A673 (cell line): ENCODE measurements around the gene AFG1L. TPM values are rescaled to one million over a fixed set of nuclear protein-coding genes. Genes with fewer than 3 reads are reported as not detected.

Source experiments
- BruUV-seq: library from RNA; stranded (reverse); fragments of 400-500 nt; replicated peaks from 2 replicates; lab custom pipeline; 2021; lab: Mats Ljungman, UMichigan
- CTCF ChIA-PET: fragments of 300-600 bp; sonication (Branson Sonifier 250); formaldehyde crosslinking; loops from one replicate; lab custom pipeline; 2022; ENCODE audit warnings: antibody characterized with exemption; lab: Charles Lee
- POLR2A ChIA-PET: fragments of 300-600 bp; sonication (Branson Sonifier 250); formaldehyde crosslinking; loops from one replicate; lab custom pipeline; 2022; ENCODE audit warnings: antibody characterized with exemption; ENCODE audit not compliant: low non-redundant PET; lab: Charles Lee
- DNase-seq: peaks from one replicate; pipeline ENCODE4 v3.0.0-alpha.2; 2015; ENCODE audit warnings: low spot score
- H3K27ac ChIP-seq: fragments of 200-600 bp; sonication (generic); 2 replicates; pipeline ENCODE4 v1.5.1; 2016; ENCODE audit warnings: mixed run types, low read depth, mild to moderate bottlenecking, mixed read lengths, antibody characterized with exemption, low read length; ENCODE audit not compliant: poor library complexity, severe bottlenecking
- H3K27me3 ChIP-seq: fragments of 200-600 bp; sonication (generic); replicated peaks from 2 replicates; pipeline ENCODE4 v1.6.1; 2017; ENCODE audit warnings: mixed run types, low read depth, mild to moderate bottlenecking, mixed read lengths, antibody characterized with exemption, low read length; ENCODE audit not compliant: insufficient read depth, poor library complexity
- H3K36me3 ChIP-seq: fragments of 200-600 bp; sonication (generic); 2 replicates; pipeline ENCODE4 v1.6.1; 2016; ENCODE audit warnings: mixed run types, mild to moderate bottlenecking, mixed read lengths, antibody characterized with exemption, low read length; ENCODE audit not compliant: insufficient read depth, poor library complexity, severe bottlenecking
- H3K4me1 ChIP-seq: fragments of 200-600 bp; sonication (generic); 2 replicates; pipeline ENCODE4 v1.6.1; 2017; ENCODE audit warnings: mixed run types, mild to moderate bottlenecking, mixed read lengths, antibody characterized with exemption, low read length; ENCODE audit not compliant: insufficient read depth, poor library complexity, severe bottlenecking
- H3K4me3 ChIP-seq: fragments of 200-600 bp; sonication (generic); 2 replicates; pipeline ENCODE4 v1.5.1; 2016; ENCODE audit warnings: low read depth, mixed run types, mild to moderate bottlenecking, mixed read lengths, low read length; ENCODE audit not compliant: poor library complexity, severe bottlenecking
- H3K9me3 ChIP-seq: fragments of 200-600 bp; sonication (generic); 2 replicates; pipeline ENCODE4 v1.6.1; 2016; ENCODE audit warnings: mixed run types, low read depth, mild to moderate bottlenecking, mixed read lengths, antibody characterized with exemption, low read length; ENCODE audit not compliant: poor library complexity, severe bottlenecking
- CTCF ChIP-seq: fragments of 300-800, 200-600 bp; sonication (generic); conservative IDR thresholded peaks from 2 replicates; pipeline ENCODE4 v1.5.1; 2017; ENCODE audit warnings: low read depth, mild to moderate bottlenecking, antibody characterized with exemption, low read length, moderate library complexity, mixed read lengths
- EZH2 ChIP-seq: fragments of 200-600 bp; sonication (generic); IDR thresholded peaks from 2 replicates; pipeline ENCODE4 v1.6.1; 2017; ENCODE audit warnings: borderline replicate concordance, low read depth, mild to moderate bottlenecking, mixed read lengths, antibody characterized with exemption, low read length; ENCODE audit not compliant: poor library complexity, severe bottlenecking
- intact Hi-C: fragments of 100-400 bp; cut with micrococcal nuclease; formaldehyde crosslinking; loops from one replicate; pipeline ENCODE4 v1.10.0; 2022; ENCODE audit not compliant: unreplicated experiment
- total RNA-seq: library from RNA; stranded (reverse); gene quantifications from 2 replicates; pipeline ENCODE4 v1.2.3, GENCODE V29; 2021

AFG1L gene
- total RNA-seq, 1 experiment from 2014 or later: 7.5 TPM

- Histone ChIP-seq H3K9me3 (no peaks in the 10 kb centered on the region), H3K4me1 (no peaks in the 10 kb centered on the region), H3K27me3 (no peaks in the 10 kb centered on the region), H3K4me3 (no peak overlapping the region), H3K36me3 (no peaks in the 10 kb centered on the region), H3K27ac (no peak overlapping the region)
- CTCF ChIA-PET: no interaction called here
- DNase-seq: no peak
- intact Hi-C loops: no loop called here
- POLR2A ChIA-PET: no interaction called here
- TF ChIP-seq EZH2 (no peak), CTCF (no peak)
- no TSS peak for BruUV-seq
These were observed 141.9 kb downstream of the AFG1L start for GRCh38 chr6:108436771-108437170.

- ChIA-PET POLR2A (no interaction called here), CTCF (no interaction called here)
- Histone ChIP-seq H3K4me3 (no peak overlapping the region), H3K27me3 (no peaks in the 10 kb centered on the region), H3K9me3 (no peaks in the 10 kb centered on the region), H3K36me3 (no peaks in the 10 kb centered on the region), H3K27ac (no peak overlapping the region), H3K4me1 (no peaks in the 10 kb centered on the region)
- TF ChIP-seq EZH2 (no peak), CTCF (no peak)
- intact Hi-C loops: no loop called here
- BruUV-seq: no TSS peak
- no peak for DNase-seq
These were observed 143.0 kb downstream of the AFG1L start for GRCh38 chr6:108437821-108438220.

GRCh38 chr6:108438918-108439317 lies 144.1 kb downstream of the AFG1L start:
- Histone ChIP-seq H3K27ac (no peak overlapping the region), H3K4me3 (no peak overlapping the region), H3K36me3 (no peaks in the 10 kb centered on the region), H3K9me3 (no peaks in the 10 kb centered on the region), H3K4me1 (no peaks in the 10 kb centered on the region), H3K27me3 (no peaks in the 10 kb centered on the region)
- POLR2A ChIA-PET: no interaction called here
- no peak for DNase-seq
- intact Hi-C loops: no loop called here
- CTCF ChIA-PET: no interaction called here
- no TSS peak for BruUV-seq
- TF ChIP-seq CTCF (no peak), EZH2 (no peak)
